ENCODE measurements around the gene LAGE3. TPM values are rescaled to one million over a fixed set of nuclear protein-coding genes. Genes with fewer than 3 reads are reported as not detected.

Gene LAGE3
- total RNA-seq, 1 experiment from 2014 or later, result 51.8 TPM

GRCh38 chrX:154468217-154468616 is 10.9 kb downstream of the LAGE3 start:
- no peaks in the 10 kb centered on the region for H3K9me2 ChIP-seq (replicated peaks; ENCODE audit: insufficient read depth, low read length)
- H3K4me3 ChIP-seq (ENCODE audit: low read length), result no peak overlapping the region
- no peaks in the 10 kb centered on the region for H3K79me2 ChIP-seq (ENCODE audit: low read length)
- no peaks in the 10 kb centered on the region for H4K20me1 ChIP-seq (ENCODE audit: insufficient read depth, low read depth, low read length)
- no peak for DNase-seq
- no peak overlapping the region for H2AFZ ChIP-seq (ENCODE audit: low read length)
- H3K4me2 ChIP-seq (ENCODE audit: low read depth, low read length, poor library complexity, severe bottlenecking), result no peak overlapping the region
- no peaks in the 10 kb centered on the region for H3K27me3 ChIP-seq (ENCODE audit: low read length)
- no peak overlapping the region for H3K27ac ChIP-seq (ENCODE audit: low read length)
- no peaks in the 10 kb centered on the region for H3K9me3 ChIP-seq (ENCODE audit: low read length)
- no peak overlapping the region for H3K9ac ChIP-seq (ENCODE audit: low read length)
- no peaks in the 10 kb centered on the region for H3K36me3 ChIP-seq (ENCODE audit: insufficient read depth, low read length)
- no peaks in the 10 kb centered on the region for H3K4me1 ChIP-seq (ENCODE audit: low read length)

- no peaks in the 10 kb centered on the region for H3K9me2 ChIP-seq (replicated peaks; ENCODE audit: insufficient read depth, low read length)
- no peak overlapping the region for H3K27ac ChIP-seq (ENCODE audit: low read length)
- no peak overlapping the region for H2AFZ ChIP-seq (ENCODE audit: low read length)
- H3K4me3 ChIP-seq (ENCODE audit: low read length), result no peak overlapping the region
- no peaks in the 10 kb centered on the region for H3K79me2 ChIP-seq (ENCODE audit: low read length)
- H3K9ac ChIP-seq (ENCODE audit: low read length), result no peak overlapping the region
- no peak overlapping the region for H3K4me2 ChIP-seq (ENCODE audit: low read depth, low read length, poor library complexity, severe bottlenecking)
- no peaks in the 10 kb centered on the region for H3K9me3 ChIP-seq (ENCODE audit: low read length)
- no peaks in the 10 kb centered on the region for H3K4me1 ChIP-seq (ENCODE audit: low read length)
- H3K36me3 ChIP-seq (ENCODE audit: insufficient read depth, low read length), result no peaks in the 10 kb centered on the region
- no peaks in the 10 kb centered on the region for H3K27me3 ChIP-seq (ENCODE audit: low read length)
- H4K20me1 ChIP-seq (ENCODE audit: insufficient read depth, low read depth, low read length), result no peaks in the 10 kb centered on the region
- no peak for DNase-seq
These were observed 11.5 kb downstream of the LAGE3 start for GRCh38 chrX:154467556-154467955.

GRCh38 chrX:154466907-154467306 is 12.2 kb downstream of the LAGE3 start:
- no peak overlapping the region for H3K4me3 ChIP-seq (ENCODE audit: low read length)
- H3K9ac ChIP-seq (ENCODE audit: low read length), result no peak overlapping the region
- DNase-seq, result no peak
- H3K27ac ChIP-seq (ENCODE audit: low read length), result no peak overlapping the region
- H3K27me3 ChIP-seq (ENCODE audit: low read length), result no peaks in the 10 kb centered on the region
- no peaks in the 10 kb centered on the region for H3K36me3 ChIP-seq (ENCODE audit: insufficient read depth, low read length)
- no peaks in the 10 kb centered on the region for H3K79me2 ChIP-seq (ENCODE audit: low read length)
- no peaks in the 10 kb centered on the region for H3K9me3 ChIP-seq (ENCODE audit: low read length)
- H3K9me2 ChIP-seq (replicated peaks; ENCODE audit: insufficient read depth, low read length), result no peaks in the 10 kb centered on the region
- no peak overlapping the region for H2AFZ ChIP-seq (ENCODE audit: low read length)
- H3K4me2 ChIP-seq (ENCODE audit: low read depth, low read length, poor library complexity, severe bottlenecking), result no peak overlapping the region
- no peaks in the 10 kb centered on the region for H3K4me1 ChIP-seq (ENCODE audit: low read length)
- H4K20me1 ChIP-seq (ENCODE audit: insufficient read depth, low read depth, low read length), result no peaks in the 10 kb centered on the region

GRCh38 chrX:154466036-154466435 is 13.0 kb downstream of the LAGE3 start:
- no peak for DNase-seq
- Histone ChIP-seq H3K9ac (ENCODE audit: low read length) (no peak overlapping the region), H3K4me1 (ENCODE audit: low read length) (no peaks in the 10 kb centered on the region), H4K20me1 (ENCODE audit: insufficient read depth, low read depth, low read length) (no peaks in the 10 kb centered on the region), H3K4me2 (ENCODE audit: low read depth, low read length, poor library complexity, severe bottlenecking) (no peak overlapping the region), H3K79me2 (ENCODE audit: low read length) (no peaks in the 10 kb centered on the region), H3K36me3 (ENCODE audit: insufficient read depth, low read length) (no peaks in the 10 kb centered on the region), H3K9me3 (ENCODE audit: low read length) (no peaks in the 10 kb centered on the region), H2AFZ (ENCODE audit: low read length) (no peak overlapping the region), H3K9me2 (replicated peaks; ENCODE audit: insufficient read depth, low read length) (no peaks in the 10 kb centered on the region), H3K27me3 (ENCODE audit: low read length) (no peaks in the 10 kb centered on the region), H3K27ac (ENCODE audit: low read length) (no peak overlapping the region), H3K4me3 (ENCODE audit: low read length) (no peak overlapping the region)

DNA sequence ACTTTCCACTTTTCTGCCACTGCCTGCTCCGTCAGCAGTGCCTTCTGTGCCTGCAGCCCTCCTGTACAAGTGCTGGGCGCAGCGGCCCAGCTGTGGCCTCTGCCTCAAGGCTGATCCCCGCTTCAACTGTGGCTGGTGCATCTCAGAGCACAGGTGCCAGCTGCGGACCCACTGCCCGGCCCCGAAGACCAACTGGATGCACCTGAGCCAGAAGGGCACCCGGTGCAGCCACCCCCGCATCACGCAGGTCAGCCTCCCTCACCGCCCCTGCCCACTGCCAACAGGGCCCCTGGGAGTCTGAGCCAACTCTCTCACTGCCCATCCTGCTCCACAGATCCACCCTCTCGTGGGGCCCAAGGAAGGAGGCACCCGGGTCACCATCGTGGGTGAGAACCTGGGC is 13.5 kb downstream of the LAGE3 start:
- Histone ChIP-seq H3K36me3 (ENCODE audit: insufficient read depth, low read length) (no peaks in the 10 kb centered on the region), H3K79me2 (ENCODE audit: low read length) (no peaks in the 10 kb centered on the region), H3K27ac (ENCODE audit: low read length) (no peak overlapping the region), H3K9me3 (ENCODE audit: low read length) (no peaks in the 10 kb centered on the region), H2AFZ (ENCODE audit: low read length) (no peak overlapping the region), H3K4me1 (ENCODE audit: low read length) (no peaks in the 10 kb centered on the region), H3K9me2 (replicated peaks; ENCODE audit: insufficient read depth, low read length) (no peaks in the 10 kb centered on the region), H4K20me1 (ENCODE audit: insufficient read depth, low read depth, low read length) (no peaks in the 10 kb centered on the region), H3K27me3 (ENCODE audit: low read length) (no peaks in the 10 kb centered on the region), H3K4me2 (ENCODE audit: low read depth, low read length, poor library complexity, severe bottlenecking) (no peak overlapping the region), H3K4me3 (ENCODE audit: low read length) (no peak overlapping the region), H3K9ac (ENCODE audit: low read length) (no peak overlapping the region)
- no peak for DNase-seq

DNA sequence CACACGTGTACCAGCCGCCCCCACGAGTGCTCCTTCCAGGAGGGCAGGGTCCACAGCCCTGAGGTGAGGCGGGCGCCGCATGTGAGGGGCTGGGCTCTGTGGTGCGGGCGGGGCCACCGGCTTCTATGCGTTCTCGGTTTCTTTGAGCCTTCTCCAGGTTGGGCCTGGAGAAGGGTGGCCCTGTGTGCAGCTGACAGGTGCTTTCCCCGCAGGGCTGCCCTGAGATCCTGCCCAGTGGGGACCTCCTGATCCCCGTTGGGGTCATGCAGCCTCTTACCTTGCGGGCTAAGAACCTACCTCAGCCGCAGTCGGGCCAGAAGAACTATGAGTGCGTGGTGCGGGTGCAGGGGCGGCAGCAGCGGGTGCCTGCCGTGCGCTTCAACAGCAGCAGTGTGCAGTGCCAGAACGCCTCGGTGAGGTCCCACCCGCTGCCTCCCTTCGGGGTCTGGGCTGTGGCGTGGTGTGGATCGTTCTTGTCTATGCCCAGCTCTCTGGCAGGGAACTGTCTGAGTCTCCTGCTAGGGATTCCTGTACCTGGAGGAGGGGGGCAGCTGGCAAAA is 14.2 kb downstream of the LAGE3 start:
- no peak for DNase-seq
- H3K4me1 ChIP-seq (ENCODE audit: low read length), result no peaks in the 10 kb centered on the region
- H3K79me2 ChIP-seq (ENCODE audit: low read length), result no peaks in the 10 kb centered on the region
- no peaks in the 10 kb centered on the region for H4K20me1 ChIP-seq (ENCODE audit: insufficient read depth, low read depth, low read length)
- H3K9me3 ChIP-seq (ENCODE audit: low read length), result no peaks in the 10 kb centered on the region
- H3K27ac ChIP-seq (ENCODE audit: low read length), result no peak overlapping the region
- H2AFZ ChIP-seq (ENCODE audit: low read length), result no peak overlapping the region
- H3K9me2 ChIP-seq (replicated peaks; ENCODE audit: insufficient read depth, low read length), result no peaks in the 10 kb centered on the region
- H3K27me3 ChIP-seq (ENCODE audit: low read length), result no peaks in the 10 kb centered on the region
- no peak overlapping the region for H3K4me2 ChIP-seq (ENCODE audit: low read depth, low read length, poor library complexity, severe bottlenecking)
- no peak overlapping the region for H3K4me3 ChIP-seq (ENCODE audit: low read length)
- no peak overlapping the region for H3K9ac ChIP-seq (ENCODE audit: low read length)
- H3K36me3 ChIP-seq (ENCODE audit: insufficient read depth, low read length), result no peaks in the 10 kb centered on the region

GRCh38 chrX:154463611-154464220 is 15.4 kb downstream of the LAGE3 start:
- Histone ChIP-seq H3K36me3 (ENCODE audit: insufficient read depth, low read length) (no peaks in the 10 kb centered on the region), H3K79me2 (ENCODE audit: low read length) (peaks cover 4% of the 10 kb centered on the region; the same call in 1 of the 2 replicates), H2AFZ (ENCODE audit: low read length) (no peak overlapping the region), H3K27me3 (ENCODE audit: low read length) (no peaks in the 10 kb centered on the region), H3K27ac (ENCODE audit: low read length) (no peak overlapping the region), H3K4me1 (ENCODE audit: low read length) (peaks cover 6% of the 10 kb centered on the region), H3K4me2 (ENCODE audit: low read depth, low read length, poor library complexity, severe bottlenecking) (no peak overlapping the region), H3K9me2 (replicated peaks; ENCODE audit: insufficient read depth, low read length) (no peaks in the 10 kb centered on the region), H3K9me3 (ENCODE audit: low read length) (no peaks in the 10 kb centered on the region), H3K9ac (ENCODE audit: low read length) (no peak overlapping the region), H3K4me3 (ENCODE audit: low read length) (no peak overlapping the region), H4K20me1 (ENCODE audit: insufficient read depth, low read depth, low read length) (no peaks in the 10 kb centered on the region)
- DNase-seq, result no peak

GRCh38 chrX:154462396-154462795 is 16.7 kb downstream of the LAGE3 start:
- Histone ChIP-seq H3K27me3 (ENCODE audit: low read length) (no peaks in the 10 kb centered on the region), H4K20me1 (ENCODE audit: insufficient read depth, low read depth, low read length) (no peaks in the 10 kb centered on the region), H3K9ac (ENCODE audit: low read length) (no peak overlapping the region), H3K9me2 (replicated peaks; ENCODE audit: insufficient read depth, low read length) (no peaks in the 10 kb centered on the region), H3K4me2 (ENCODE audit: low read depth, low read length, poor library complexity, severe bottlenecking) (no peak overlapping the region), H3K36me3 (ENCODE audit: insufficient read depth, low read length) (no peaks in the 10 kb centered on the region), H3K4me3 (ENCODE audit: low read length) (no peak overlapping the region), H3K4me1 (ENCODE audit: low read length) (peaks cover 6% of the 10 kb centered on the region), H3K27ac (ENCODE audit: low read length) (no peak overlapping the region), H3K9me3 (ENCODE audit: low read length) (no peaks in the 10 kb centered on the region), H3K79me2 (ENCODE audit: low read length) (peaks cover 6% of the 10 kb centered on the region; the same call in 1 of the 2 replicates), H2AFZ (ENCODE audit: low read length) (no peak overlapping the region)
- no peak for DNase-seq
